Left colon (tissue), 2 donors: ENCODE results near the gene GTF3A. TPM values are rescaled to one million over a fixed set of nuclear protein-coding genes. Genes with fewer than 3 reads are reported as not detected.

Experiments
- ATAC-seq: fragments of 200-7000 bp; cut with Tn5 transposase; one replicate; pipeline ENCODE4 v1.9.1; 2020; ENCODE audit warnings: mild to moderate bottlenecking, moderate library complexity
- DNase-seq, 2 donors: peaks; one replicate each; pipeline ENCODE4 v3.0.0-alpha.2; 2020
- intact Hi-C, 2 donors: fragments of 100-400 bp; cut with DNase I in 1 of 2; cut with micrococcal nuclease in 1 of 2; formaldehyde crosslinking; loops; one replicate each; pipeline versions ENCODE4 v1.11.2 to v1.14.0; 2022; cut with DNase I, micrococcal nuclease
- total RNA-seq, 2 donors: library from RNA; stranded (reverse); fragmentation: NEBNext Ultra II Directional; extraction: Animal tissue kit (Norgen Biotek cat#: 25700); gene quantifications; one replicate each; pipeline ENCODE4 v1.2.1, GENCODE V29; 2021
- donor health status: DM: no; HTN: no; CAD: no.
- donor health status: DM: yes; HTN: yes; CAD: no.

The GTF3A gene
- total RNA-seq, 2 donors from 2014 or later, result 35.5 to 36.4 TPM

DNA sequence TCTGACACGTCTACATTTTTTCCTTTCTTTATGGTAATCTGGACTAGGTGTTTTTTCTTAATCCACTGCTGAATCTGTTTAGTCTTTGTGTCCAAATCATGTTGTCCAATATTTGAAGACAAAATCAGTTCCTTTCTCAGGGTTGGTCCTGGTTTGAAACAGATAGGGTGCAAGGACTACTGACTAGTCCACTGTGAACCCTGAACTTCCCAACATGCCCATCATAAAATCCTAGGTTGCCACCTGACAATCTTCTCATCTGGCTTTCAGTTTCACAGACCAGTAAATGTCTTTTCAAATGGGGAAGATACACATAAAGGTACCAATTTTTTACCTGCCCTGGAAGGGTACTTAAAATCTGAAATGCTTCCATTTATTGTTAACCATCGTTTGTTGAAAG is 12.7 kb downstream of the GTF3A start:
- intact Hi-C loops, result no loop called here
- no peak for DNase-seq

DNA sequence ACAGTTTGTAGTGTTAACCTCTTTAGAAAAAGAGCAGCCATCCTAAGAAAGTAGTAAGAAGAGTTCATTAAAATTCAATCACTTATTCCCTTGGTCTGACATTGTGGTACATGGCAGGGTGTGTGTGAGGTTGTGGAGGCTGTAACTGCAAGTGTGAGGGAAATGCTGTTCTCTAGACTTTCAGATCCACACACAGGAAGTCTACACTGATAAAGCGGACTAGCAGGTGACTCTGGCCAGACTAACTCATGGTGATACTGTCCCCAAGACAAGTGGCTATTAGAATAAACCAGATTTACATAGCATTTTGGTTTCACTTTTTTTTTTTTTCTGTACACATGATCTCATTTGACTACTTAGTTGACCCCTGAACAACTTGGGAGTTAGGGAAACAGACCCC is 16.0 kb downstream of the GTF3A start:
- no peak for DNase-seq
- no peak for ATAC-seq
- intact Hi-C loops, result no loop called here

More for the DNA sequence above, 12.7 kb downstream of the GTF3A start:
- no peak for ATAC-seq

DNA sequence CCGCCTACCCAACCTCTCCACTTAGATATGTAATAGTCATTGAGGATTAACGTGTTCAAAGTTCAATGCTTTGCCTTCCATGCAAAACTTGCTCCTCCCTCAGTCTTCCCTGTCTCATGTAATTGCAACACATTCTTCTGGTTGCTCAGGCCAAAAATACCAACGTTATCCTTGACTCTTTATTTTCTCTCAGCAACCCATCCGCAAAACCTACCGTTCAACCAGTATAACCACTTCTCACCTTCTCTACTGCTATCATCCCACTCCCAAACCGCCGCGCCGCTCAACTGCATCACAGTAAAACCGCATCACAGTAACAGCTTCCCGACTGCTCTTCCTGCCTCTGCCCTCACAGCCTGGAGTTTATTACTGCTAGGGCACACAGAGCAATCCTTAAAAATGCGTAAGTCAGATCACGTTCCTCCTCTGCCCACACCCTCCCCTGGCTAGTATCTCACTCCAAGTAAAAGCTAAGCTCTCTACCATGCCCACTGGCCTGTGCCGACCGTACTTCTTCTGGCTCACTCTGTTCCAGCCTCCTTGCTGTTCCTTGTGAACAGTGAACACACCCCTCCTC is 17.7 kb downstream of the GTF3A start:
- peak in 1 of 2 donors; percentile 52 for DNase-seq

DNA sequence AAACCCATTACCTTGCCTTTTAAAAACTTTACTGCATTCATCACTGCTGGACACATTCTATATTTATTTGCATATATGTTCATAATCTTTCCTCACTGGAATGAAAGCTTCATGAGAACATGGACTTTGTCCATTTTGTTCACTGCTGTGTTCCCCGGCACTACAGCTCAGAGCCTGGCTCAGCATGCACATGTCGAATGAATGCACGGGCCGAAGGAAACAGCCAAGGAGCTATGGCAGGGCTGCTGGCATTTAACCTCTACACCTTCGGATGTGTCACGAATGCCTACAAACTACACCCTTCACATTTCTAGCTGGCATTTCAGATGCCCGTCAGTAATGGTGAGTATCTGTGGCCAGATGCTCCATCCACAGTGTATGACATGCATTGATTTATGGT is 18.4 kb downstream of the GTF3A start:
- intact Hi-C loops, result no loop called here
- DNase-seq (peak in 1 of 2 donors; percentile 53), ATAC-seq (peak; percentile 76)

More for the DNA sequence above, 17.7 kb downstream of the GTF3A start:
- peak; percentile 75 for ATAC-seq
- intact Hi-C loops, result no loop called here

DNA sequence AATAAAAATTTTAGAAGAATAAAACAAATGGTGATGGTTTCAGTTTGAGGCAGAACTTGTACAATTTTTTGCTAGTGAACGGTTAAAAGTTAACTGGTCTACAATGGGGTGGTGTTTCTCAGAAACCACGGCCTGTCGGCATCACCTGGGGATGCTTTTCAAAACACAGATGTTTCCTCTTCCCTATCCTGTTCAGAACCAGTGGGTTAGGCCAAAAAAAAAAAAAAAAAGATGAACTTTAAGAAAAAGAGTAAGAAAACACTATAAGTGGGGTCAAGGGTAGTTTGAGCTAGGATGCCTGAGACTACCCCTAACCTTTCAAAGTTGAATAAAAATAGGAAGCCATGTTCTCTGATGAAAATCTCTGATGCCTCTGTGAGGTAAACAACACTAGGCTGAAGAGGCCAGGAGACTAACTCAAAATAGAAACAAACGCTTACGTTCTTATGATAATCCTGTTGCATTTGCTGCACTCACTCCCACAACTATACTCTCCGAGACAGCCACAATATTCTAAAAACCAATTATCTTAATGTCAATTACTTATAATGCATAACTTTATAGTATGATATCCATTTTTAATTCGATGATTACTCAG is 22.7 kb downstream of the GTF3A start:
- intact Hi-C loops, result no loop called here
- DNase-seq, result no peak
- ATAC-seq, result no peak

DNA sequence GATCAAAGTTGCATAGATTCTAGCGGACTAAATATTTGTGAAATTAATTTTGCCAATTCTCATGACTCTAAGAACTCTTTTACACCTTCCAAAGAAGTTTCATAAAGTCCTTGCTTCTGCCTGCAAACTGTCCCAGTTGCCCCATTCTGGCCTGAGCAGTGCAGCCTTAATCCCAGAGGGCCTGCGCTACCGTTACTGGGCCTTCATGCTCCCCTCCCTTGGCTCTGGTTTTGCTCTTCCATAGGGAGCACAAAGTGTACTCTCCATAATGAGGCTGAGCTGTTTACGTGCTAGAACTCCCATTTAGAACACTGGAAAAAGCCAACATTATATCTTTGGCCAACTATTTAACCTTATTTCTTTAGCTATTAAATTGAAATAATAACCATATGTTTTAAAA is 23.9 kb downstream of the GTF3A start:
- no peak for DNase-seq
- ATAC-seq, result no peak
- intact Hi-C loops, result no loop called here

DNA sequence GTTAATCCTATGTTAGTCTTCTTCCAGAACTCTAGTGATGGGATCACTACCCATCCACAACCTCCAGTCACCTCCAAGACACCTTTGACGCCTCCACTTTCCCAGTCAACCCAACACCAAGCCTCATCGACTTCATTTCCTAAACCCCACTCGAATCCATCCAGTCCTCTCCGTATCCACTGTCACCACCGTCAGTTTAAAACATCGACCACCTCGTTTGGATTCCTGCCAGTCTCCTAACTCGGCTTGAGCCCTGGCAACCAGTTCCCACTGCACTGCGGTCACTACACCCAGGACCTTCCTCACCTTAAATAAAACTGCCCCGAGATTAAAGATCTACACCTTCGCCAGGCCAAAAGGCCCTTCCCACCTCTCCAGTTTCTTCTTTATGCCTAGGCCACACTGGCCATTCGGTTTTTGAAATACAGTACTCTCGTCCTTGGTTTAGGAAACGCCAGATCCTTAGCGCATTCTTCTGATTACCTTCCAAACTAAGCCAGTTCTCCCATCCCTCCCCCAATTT is 24.7 kb downstream of the GTF3A start:
- intact Hi-C loops, result no loop called here
- DNase-seq, result no peak
- no peak for ATAC-seq

DNA sequence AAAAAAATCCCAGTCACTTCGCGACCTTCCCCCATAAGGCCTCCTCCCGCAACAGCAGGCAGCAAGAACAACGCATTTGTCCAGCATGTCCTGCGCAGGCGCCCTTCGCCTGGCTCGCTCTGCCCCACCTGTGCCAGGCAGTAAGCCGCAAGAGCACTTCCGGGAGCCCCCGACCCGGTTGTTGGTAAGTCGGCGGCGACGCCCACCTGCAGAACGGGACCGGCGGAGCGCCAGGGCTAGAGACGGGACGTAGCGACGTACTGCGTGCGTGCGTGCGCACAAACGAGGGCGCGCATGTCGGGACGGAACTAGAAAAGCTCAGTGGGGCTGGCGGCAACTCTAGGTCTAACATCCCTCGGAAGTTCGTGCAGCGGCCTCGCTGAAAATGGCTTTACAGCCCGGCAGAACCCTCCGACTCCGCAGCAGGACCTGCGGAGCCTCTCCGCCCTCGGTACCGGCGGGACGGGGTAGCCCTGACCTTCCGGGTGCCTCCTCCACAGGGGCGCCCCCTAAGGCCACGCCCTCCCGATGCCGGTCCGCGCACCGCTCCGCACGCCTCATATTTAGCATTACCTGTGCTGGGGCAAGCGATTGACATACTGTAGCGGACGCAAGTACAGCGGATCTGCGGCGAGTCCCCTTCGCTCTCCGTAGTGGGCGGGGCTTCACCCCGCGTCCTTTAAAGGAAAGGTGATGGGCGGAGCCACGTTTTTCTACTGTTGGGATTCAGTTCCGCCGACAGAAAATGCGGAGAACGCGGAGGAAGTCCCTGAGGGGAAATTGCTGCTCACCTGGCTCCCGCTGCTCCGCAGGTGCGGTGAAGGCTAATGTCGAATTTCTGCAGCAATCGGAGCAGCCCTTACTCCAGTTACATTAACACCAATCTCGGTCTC is 25.8 kb downstream of the GTF3A start, which contains the start of gene MTIF3:
Gene MTIF3, minus strand, starts transcription at position 629 of the 893 bp plus-strand sequence. CDS start 10,116 bp downstream, outside the sequence.
- peak; percentile 96 to 98 for DNase-seq
- peak; percentile 84 for ATAC-seq
- intact Hi-C loops, result no loop called here

DNA sequence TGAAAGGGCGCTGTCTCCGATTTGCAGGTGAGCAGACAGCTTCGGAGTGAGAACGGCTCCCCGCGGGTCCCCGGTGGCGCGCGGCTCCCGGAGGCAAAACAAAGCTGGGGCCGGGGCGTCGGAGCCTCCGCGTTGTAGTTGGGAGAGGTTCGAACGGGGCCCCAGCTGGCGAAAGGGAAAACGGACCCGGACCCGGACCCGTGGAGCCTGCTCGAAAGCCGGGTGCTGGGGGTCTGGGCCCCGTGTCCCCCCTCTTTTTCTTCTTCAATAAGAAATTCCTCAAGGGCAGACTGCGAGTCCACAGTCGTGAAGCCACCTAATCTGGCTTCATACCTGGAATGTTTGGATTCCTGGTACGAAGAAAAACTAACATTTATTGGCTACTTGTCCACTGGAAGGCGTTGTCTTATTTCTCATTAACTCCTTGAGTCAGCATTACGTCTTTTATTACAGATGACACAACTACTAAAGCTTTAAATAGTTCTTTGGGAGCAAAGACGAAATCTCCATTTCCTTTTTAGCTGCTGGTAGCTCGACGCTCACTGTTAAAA is 26.6 kb downstream of the GTF3A start:
- intact Hi-C loops, result no loop called here
- peak; percentile 35 to 65 for DNase-seq
- peak; percentile 64 for ATAC-seq

DNA sequence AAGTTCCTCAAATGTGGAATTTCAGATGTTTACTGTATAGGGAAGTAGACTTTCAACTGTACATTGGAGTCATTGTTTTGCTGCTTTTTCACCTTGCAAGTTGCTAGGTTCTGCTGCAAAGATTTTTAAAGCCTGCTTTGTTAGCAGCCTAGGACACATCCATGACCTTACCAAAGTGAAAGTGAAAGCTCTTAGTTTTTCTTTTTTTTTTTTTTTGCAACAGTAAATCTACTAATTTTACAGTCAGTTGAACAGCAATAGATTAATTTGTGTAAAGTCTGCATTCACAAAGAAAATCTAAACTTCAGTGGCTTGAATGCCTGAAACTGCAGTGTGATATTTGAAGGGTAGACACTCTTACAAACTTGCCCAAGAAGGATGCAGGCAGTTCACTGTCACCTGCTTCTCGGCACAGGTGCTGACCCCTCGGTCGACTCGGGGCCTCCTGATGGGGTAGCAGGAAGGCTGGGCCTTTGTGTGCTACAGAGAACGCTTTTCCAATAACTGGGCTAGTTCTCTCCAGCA is 31.0 kb downstream of the GTF3A start:
- no peak for DNase-seq
- ATAC-seq, result no peak
- intact Hi-C loops, result no loop called here

DNA sequence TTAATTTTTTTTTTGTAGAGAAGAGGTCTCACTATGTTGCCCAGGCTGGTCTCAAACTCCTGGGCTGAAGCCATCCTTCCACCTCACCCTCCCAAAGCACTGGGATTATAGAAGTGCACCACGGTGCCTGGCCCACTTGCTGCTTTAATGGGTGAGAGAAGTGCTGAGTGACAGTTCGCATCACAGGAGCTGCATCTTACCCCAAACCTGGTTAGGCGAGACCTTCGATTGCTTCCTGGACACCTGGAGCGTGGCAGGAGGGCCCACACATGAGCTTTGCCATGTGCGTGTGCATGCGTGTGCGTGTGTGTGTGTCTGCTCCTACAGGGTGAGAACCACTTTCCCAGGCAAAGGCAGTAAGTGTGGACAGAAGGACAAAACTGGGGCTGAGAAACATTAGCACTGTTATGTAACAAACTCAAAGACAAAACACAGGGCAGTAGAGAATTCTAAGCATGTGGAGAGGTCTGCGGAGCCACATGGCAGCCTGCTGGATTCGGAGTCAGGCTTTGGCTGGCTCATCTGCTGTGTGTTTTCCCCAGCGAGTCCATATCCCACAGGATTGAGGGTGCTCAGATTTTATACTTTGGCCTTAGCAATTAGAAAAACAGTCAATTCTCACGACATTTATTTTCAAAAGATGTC is 37.6 kb downstream of the GTF3A start:
- no peak for DNase-seq
- no peak for ATAC-seq
- intact Hi-C loops, result no loop called here

DNA sequence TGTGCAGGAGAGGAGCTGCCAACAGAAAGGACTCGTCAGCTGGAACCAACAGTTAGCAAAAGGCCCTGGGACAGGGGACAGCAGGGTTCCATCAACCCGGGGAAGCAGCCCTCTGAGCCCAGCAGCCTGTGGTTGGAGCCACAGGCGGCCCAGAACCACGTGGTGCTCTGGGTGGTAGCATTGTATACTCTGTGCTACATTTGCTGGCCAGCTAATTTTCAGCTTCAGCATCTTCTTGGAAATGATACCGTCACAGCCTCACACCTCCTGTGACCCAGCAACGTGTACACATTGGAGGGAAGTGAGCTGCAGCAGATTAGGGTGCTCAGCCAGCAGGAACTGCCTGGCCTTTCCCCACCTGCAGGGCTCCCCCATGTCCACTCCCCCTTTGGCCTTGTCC is 39.1 kb downstream of the GTF3A start:
- intact Hi-C loops, result no loop called here

DNA sequence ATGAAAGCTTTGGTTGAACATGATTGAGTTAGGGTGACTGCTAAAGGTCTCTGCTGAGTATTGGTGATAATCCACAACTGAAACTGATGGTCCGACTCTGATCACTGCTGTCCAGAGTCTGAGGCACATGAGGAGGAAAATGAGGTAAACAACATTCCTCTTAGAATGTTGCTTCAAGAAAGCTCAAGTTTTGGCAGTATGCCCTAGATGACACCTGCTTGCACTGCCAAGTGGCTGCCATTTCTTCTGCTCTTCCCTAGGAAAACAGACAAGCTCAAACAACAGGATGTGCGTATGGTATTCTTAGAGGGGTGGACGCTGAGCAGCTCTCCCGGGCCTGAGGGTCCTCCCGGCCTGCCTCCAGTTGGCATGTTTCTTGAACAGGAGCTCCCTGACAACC is 41.2 kb downstream of the GTF3A start:
- intact Hi-C loops, result no loop called here

More for the DNA sequence above, 39.1 kb downstream of the GTF3A start:
- ATAC-seq (no peak), DNase-seq (no peak)

DNA sequence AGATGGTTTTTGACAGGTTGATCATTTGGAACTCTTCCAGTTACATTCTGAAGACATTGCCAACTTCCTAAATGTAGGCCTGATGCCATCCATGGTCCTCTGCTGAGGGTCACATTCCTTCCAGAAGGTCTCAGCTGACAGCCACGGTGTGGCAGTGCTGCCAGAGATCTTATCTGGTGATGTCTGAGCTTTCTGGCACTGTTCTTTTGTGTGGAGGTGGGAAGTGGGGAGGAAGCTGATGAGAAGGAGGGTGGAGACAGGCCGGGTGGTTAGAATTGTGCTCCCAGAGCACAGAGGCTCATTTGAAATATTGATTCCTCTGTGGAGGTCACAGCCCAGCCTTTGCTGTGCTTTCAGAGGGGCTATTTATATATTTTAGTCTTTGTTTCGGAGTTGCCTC is 42.1 kb downstream of the GTF3A start:
- intact Hi-C loops, result no loop called here
- ATAC-seq, result no peak
- no peak for DNase-seq

More for the DNA sequence above, 41.2 kb downstream of the GTF3A start:
- ATAC-seq (no peak), DNase-seq (no peak)

DNA sequence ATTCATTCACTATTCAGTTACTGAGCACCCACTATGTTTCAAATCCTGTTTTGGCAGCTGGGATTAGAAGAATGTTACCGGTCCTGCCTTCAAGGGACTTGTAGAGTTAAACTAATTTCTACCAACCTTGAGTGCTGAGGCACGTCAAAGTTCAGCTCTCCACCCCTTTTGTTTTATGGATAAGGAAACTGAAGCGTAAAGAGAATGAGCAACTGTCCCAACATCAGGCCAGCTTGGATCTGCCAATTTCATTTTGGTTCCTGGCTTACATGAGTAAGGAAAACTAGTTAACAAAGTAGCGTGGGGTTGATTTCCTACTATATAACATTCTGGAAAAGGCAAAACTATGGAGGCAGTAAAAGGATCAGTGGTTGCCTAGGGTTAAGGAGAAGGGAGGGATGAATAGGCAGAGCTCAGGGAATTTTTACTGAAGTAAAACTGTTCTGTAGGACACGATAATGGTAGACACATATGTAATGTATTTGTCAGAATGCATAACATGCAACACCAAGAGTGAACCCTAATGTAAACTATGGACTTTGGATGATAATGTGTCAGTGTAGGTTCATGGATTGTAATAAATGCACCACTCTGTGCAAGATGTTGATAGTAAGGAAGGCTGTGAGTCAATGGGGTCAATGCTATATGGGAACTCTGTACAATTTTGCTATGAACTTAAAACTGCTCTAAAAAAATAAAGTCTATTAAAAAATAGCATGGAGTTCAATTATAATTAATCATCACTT is 45.8 kb downstream of the GTF3A start:
- DNase-seq (no peak), ATAC-seq (peak; percentile 93)
- intact Hi-C loops, result no loop called here

DNA sequence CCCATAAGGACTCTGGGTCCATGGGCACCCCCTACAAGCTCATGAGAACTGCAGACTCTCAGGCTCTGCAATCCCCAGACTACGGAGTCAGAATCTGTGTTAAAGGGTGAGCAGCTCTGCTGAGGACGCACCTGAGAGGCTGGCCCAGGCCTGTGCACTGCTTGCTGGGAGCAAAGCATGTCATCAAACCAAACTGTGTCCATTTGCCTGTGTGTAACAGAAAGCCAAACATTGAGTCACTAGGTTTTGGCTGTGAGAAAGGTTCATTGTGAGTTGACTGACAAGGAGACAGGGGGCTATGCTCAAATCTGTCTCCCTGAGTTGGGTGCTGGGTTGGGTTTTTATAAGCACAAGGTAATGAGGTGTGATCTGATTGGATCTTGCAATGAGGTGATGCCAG is 48.0 kb downstream of the GTF3A start:
- intact Hi-C loops, result no loop called here
- ATAC-seq (no peak), DNase-seq (no peak)

DNA sequence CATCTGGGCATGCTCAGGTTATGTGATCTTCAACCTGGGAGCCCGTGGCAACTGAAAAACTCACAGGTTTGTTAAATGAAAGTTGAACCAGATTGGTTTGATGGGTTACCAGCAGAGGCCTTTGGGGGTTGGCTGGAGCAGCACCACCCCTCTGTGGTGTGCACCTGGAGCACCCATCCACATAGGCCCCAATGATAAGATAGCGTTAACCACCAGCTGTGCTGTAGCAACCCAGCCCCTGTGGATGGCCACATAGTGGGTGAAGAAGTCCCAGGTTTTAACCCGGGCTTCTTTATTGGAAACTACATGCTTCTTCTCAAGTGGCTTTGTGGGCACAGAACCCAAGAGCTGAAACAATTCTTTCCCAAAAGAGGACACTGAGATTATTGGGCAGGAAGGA is 48.5 kb downstream of the GTF3A start:
- ATAC-seq (no peak), DNase-seq (no peak)
- intact Hi-C loops, result no loop called here

DNA sequence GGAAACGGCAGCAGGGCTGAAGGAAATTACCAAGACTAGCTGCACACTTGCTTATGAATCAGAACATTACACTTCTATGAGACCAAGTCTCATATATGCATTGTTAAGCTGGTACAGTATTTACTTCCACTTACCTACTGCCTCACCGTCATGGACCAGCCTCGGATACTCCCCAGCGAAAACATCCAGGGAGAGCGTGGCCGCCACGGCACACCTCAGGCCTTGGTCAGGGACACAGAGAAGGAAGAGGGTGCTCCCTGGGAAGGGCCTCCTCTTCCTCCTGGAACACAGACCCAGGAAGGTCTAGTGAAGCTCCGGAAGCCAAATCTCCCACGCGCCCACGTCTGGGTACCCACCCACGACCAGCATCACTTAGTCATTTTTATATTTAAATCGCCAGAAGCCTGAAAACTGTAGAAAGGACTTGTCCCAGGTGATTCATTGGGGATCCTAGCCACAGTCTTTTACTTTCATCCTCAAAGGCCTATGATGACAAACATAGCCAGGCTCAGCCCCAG is 50.4 kb downstream of the GTF3A start:
- DNase-seq, result no peak
- intact Hi-C loops, result no loop called here
- ATAC-seq, result no peak
